A172 (cell line): ENCODE measurements around the gene MT1B. TPM values are rescaled to one million over a fixed set of nuclear protein-coding genes. Genes with fewer than 3 reads are reported as not detected.
"Not testable (repeated sequence)": the region's sequence is repeated elsewhere in the genome, so short reads cannot be mapped to it uniquely, and the experiment has no call there.

Experiments
- DNase-seq: peaks from one replicate; pipeline ENCODE4 v3.0.0-alpha.2; 2015; ENCODE audit warnings: low spot score
- total RNA-seq: library from RNA; depleted of rRNA; stranded (reverse); fragments of >200 nt; shearing (Covaris generic); gene quantifications from 2 replicates; pipeline ENCODE4 v1.2.3, GENCODE V29; 2014

MT1B gene
- total RNA-seq, 1 experiment from 2014 or later = not detected

DNA sequence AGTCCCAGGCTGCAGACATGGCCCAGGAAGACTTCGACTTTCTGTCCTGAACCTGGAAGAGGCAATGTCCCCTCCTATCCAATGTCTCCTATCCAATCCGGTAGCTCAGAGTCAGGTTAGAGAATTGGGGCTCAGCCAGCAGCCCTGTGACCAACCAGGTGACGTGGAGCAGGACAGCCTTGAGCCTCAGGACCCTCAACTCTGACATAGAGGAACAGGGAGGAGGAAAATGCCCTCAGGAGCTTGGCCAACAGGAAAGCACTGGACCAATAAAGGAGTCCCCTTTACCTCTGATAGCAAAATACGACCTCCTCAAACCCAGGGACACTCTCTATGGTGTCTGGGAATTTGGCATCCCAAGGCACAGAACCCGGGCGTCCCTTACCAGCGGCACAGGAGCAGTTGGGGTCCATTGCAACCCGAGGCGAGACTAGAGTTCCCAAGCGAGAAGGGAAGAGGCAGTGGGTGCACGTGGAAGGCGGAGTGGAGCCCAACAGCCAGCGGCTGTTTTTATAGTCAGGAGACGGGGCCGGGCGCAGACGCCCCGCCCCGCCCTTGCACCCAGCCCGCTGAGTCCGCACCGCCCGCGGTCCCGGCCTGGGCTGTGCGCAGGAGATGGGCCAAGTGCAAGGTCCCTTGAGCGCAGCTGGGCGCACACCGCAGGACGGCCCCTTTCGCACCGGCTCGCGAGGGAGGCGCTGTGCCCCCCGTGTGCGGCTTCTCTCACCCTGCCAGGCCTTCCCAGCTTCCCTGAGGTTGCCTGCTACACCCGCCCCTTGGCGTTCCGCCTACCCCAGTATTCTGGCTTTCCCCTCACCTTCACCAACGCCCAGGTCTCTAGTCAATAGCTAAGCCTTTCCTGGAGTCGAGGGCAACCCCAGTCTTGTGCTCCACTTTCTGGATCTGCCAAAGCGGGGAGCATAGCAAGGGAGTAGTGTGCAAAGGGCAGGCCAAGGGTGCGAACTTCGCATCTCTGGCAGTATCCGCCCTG is 16.2 kb downstream of the MT1B start, which contains the start of gene MT1G:
Gene MT1G, minus strand, starts transcription at position 485 of the 991 bp plus-strand sequence. Its CDS starts 72 bp downstream, at position 413.
- no peak for DNase-seq

DNA sequence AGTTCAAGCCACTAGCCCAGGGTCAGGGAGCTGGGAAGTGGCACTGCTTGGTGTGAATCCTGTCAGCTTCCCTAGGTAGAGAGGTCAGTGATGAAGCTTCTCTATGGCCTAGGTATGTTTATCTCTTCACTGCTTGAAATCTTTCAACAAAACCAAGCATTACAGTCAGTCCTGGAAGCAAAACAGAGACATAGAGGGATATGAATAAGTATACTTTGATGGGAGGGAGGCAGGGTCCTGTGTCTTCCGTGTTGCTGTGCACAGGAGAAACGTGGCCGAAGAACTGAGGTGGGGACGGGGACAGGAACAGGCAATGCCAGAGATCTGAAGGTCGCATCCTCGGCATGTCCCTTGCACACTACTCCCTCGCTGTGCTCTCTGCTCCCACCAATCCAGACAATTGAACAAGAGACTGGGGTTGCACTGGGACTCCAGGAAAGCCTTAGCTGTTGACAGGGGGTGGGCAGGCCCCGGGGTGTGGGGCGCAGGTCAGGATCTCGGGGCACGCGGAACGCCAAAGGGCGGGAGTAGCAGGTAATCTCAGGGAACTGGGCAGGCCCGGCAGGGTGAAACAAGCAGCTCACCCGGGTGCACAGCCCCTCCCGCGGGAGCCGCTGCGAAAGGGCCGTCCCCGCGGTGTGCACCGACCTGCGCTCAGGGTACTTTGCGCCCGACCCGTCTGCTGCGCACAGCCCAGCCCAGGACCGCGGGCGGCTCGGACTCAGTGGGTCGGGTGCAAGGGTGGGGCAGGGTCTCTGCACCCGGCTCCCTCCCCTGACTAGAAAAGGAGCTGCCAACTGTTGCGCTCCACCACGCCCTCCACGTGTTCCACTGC is 17.5 kb downstream of the MT1B start, which contains the start of gene MT1H:
Gene MT1H, plus strand, starts transcription at position 810 of the 835 bp plus-strand sequence. CDS start 71 bp downstream, outside the sequence.
- DNase-seq = no peak

DNA sequence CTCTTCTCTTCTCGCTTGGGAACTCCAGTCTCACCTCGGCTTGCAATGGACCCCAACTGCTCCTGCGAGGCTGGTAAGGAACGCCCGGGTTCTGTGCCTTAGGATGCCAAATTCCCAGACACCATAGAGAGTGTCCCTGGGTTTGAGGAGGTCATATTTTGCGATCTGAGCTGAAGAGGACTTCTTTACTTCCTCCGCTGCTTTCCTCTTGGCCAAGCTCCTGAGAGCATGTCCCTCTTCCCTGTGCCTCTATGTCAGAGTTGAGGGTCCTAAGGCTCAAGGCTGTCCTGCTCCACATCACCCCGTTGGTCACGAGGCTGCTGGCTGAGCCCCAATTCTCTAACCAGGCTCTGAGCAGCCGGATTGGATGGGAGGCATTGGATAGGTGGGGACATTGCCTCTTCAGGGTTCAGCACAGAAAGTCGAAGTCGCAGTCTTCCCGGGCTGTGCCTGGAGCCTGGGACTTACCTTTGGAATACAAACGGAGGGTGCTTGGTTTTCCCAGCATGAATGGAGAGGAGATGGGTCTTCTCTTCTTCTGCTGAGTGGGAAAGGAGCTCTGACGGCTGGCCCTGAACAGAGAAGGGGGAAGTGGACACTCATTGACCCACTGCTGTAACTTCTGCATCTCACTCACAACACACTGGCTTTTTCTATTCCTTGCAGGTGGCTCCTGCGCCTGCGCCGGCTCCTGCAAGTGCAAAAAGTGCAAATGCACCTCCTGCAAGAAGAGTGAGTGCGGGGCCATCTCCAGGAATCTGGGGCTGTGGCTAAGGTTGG is 18.3 kb downstream of the MT1B start:
- DNase-seq = no peak

DNA sequence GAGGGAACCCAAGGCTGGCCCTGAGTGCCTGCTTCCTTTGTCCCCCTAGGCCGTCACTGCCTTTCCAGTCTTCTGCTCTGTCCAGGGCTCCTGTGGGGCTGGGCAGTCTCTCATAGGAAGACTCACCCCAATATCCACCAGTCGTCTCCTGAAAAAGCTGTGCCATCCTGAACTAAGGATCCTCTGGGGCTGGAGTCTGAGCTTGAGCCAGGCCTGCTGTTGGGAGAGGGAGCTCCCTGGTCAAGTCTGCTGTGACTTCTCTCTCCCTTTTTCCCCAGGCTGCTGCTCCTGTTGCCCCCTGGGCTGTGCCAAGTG is 18.9 kb downstream of the MT1B start:
- DNase-seq = no peak

DNA sequence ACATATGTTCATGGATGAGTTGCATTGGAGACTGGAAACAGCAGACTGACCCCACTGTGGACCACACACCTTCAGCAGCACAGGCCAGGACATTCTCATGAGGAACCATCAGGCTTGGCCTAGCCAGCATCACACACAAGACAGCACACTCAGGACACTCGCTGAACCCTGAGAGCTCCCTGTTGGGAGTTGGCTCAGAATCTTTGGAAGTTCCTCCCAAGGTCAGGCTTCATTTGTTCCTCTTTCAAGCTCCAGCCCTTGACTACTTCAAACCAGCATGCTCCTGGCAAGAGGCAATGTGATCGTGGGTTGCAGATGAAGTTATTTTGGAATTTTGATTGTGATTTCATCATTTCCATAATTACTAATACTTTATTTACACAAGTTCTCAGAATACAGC is 20.0 kb downstream of the MT1B start:
- DNase-seq = not testable (repeated sequence)

DNA sequence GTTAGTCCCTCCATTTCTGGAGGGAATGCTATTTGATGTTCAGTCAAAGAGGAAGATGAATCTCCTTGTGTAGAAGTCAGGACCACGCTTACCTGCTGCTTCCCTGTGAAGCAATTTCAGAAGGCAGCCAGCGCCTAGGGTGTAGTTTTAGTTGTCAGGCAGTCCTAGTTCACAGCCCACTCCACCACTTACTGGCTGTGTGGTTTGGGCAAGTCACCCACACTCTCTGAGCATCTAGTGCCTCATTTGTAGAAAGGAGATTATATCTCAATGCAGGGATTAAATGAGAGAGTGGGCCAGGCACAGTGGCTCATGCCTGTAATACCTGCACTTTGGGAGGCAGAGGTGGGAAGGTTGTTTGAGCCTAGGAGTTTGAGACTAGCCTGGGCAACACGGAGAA is 20.5 kb downstream of the MT1B start:
- not testable (repeated sequence) for DNase-seq

DNA sequence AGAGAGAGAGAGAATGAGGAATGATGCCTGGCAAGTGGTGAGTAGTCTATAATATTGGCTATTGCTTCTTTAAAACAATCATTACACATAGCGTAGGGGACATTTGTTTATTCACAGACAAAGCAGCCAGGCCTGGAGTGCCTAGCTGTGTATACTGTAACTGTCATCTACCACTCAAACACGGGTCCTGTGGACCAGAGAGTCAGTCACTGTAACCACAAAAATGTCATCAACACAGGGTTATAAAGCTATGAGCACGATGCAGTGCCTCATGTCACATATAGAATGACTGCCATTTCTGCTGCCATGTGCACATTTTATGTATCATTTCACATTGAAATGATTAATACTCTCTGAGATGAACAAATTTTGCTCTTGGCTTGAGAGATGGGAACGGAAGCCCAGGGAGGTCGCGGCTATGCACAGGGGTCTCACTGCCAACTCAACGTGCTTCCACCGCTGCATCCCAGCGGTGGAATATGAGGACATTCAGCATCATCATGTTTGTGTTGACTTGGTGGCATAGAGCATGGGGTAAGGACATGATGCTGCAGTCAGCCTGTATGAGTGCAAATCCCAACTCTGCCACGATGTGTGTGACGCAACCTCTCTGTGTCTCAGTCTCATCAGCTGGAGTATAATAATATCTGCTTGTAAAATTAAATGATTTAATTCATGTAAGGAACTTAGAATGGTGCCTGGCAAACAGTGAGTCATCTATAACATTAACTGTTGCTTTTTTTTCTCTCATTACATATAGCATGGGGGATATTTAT is 21.3 kb downstream of the MT1B start:
- DNase-seq = no peak

DNA sequence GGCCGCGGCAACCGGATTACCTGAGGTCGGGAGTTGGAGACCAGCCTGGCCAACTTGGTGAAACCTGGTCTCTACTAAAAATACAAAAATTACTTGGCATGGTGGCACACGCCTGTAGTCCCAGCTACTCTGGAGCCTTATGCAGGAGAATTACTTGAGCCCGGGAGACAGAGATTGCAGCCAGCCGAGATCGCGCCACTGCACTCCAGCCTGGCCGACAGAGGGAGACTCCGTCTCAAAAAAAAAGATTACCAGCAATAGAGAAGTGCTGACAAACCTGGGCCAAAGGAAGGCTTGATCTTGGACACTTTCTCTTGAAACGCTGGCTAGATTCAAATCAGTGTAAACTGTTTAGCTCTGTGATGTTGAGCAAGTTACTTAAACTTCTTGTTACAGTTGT is 22.2 kb downstream of the MT1B start:
- no peak for DNase-seq

DNA sequence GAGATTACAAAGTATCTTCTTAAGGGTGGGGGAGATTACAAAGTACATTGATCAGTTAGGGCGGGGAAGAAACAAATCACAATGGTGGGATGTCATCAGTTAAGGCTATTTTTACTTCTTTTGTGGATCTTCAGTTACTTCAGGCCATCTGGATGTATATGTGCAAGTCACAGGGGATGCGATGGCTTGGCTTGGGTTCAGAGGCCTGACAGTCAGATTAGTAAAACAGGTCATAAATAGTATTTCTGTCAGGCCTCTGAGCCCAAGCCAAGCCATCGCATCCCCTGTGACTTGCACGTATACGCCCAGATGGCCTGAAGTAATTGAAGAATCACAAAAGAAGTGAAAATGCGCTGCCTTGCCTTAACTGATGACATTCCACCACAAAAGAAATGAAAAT is 22.9 kb downstream of the MT1B start:
- DNase-seq = not testable (repeated sequence)

DNA sequence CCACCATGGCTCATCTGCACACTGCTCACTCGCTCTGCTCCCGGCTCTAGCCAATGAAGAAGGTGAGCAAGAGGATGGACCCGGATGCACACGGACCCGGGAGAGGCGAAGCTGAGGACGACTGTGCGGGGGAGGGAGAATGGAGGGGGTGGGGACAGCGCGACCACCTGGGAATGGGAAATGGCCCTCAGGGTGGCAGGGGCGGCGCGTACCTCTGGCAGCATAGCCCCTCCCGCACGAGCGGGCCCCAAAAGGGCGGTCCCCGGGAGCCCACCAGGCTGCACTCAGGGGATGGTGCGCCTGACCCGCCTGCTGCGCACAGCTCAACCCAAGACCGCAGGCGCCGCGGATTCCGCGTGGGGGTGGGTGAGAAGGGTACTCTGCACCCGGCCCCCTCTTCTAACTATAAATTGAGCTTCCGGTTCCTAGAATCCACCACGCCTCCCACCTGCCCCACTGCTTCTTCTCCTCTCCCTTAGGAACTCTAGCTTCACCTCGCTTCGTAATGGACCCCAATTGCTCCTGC is 24.1 kb downstream of the MT1B start:
- no peak for DNase-seq

DNA sequence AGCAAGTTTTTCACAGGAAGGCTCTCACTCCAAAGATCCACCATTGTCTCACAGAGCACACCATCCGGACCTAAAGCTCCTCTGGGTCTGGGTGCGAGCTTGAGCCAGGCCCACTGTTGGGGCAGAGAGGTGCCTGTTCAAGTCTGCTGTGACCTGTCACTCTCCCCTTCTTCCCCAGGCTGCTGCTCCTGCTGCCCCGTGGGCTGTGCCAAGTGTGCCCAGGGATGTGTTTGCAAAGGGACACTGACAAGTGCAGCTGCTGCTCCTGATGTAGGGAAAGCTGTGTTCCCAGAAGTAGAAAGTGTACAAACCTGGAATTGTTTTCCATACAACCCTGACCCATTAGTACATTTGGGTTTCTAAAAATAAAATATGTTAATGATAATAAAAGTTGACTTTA is 25.8 kb downstream of the MT1B start:
- DNase-seq = no peak

DNA sequence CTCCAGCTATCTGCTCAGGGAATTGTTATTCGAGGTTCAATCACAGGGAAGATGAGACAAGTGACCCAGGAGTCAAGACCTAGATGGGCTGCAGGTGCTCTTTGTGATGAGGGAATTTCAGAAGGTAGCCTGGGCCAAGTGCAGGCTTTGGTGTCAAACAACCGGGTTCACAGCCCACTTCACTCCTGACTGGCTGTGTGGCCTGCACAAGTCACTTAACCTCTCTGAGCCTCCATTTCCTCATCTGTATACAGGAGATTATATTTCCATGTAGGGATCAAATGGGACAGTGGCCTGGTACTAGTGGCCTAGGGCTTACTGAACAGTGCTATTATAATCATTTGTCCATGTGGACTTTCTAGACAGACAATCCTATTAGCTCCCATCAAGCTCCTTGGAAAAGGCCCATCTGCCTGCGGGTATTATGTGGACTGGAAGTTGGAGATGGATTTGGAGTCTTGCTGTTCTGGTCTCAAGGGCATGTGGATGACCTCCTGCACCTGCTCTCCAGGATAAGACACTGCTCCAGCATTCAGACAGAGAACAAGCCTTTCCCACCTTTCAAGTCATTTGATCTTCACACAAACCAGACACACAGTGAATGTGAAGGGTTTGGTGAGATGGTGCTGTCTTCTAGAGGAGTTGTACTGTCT is 27.5 kb downstream of the MT1B start:
- DNase-seq = no peak

DNA sequence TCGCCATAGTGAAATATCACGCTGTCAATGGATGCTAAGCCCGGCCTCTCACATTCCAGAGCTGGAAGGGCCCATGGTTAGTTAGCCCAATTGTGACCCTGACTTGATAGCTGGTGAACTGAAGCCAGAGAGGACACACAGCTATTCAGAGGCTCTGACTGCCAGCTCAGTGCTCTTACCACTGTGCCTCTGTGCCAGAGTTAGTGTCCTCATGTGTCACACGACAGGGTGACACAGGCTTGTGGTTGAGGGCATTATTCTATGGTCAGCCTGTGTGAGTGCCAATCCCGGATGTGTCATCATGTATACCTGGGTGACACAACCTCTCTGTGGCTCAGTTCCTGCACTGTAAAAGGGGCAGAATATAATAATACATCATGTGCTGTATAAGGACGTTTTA is 28.1 kb downstream of the MT1B start:
- DNase-seq = peak; percentile 41

DNA sequence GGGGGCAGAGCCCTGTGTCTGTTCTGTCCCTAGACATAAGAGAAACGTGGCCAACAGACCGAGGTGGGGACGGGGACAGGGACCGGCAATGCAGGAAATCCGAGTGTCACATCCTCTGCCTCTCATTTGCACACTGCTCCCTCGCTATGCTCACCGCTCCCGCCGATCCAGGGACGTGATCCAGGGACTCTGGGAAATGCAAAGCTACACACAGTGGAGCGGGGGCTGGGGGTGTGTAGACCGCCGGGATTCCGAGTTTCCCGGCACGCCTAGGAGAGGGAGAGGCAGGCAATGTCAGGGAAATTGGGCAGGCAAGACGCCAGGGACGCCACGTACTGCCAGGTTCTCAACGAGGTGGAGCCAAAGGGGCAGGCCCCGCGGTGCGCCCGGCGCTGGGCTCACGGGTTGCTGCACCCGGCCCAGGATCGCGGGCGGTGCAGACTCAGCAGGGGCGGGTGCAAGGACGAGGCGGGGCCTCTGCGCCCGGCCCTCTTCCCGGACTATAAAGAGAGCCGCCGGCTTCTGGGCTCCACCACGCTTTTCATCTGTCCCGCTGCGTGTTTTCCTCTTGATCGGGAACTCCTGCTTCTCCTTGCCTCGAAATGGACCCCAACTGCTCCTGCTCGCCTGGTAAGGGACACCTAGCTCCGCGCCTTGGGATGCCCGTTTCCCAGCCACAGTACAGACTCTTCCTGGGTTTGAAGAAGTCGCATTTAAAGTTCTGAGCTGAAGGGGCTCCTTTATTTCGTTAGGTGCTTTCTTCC is 30.4 kb downstream of the MT1B start, which contains the start of gene MT1X:
Gene MT1X, plus strand, starts transcription at position 532 of the 764 bp plus-strand sequence. Its CDS starts 71 bp downstream, at position 603.
- peak; percentile 83 for DNase-seq

DNA sequence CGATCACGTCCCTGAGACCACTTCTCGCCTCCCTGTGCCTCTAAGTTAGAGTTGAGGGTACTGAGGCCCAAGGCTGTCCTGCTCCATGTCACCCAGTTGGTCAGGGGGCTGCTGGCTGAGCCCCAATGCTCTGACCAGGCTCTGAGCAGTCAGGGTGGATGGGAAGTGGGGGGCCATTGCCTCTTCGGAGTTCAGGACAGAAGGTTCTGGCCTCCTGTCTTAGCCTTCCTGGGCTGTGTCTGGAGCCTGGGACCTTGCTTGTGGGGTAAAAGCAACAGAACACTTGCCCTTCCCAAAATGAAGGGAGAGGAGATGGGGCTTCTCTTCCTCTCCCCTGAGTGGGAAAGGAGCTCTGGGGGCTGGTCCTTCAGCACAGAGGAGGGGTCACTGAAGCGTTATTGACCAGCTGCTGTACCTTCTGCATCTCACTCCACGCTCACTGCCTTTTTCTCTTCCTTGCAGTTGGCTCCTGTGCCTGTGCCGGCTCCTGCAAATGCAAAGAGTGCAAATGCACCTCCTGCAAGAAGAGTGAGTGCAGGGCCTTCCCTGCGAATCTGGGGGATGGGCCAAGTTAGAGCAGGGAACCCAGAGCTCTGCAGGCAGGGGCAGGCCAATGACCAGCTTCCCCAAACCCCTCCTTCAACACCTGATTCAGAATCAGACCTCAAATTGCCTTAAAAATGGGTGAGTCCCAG is 31.2 kb downstream of the MT1B start:
- DNase-seq = no peak

DNA sequence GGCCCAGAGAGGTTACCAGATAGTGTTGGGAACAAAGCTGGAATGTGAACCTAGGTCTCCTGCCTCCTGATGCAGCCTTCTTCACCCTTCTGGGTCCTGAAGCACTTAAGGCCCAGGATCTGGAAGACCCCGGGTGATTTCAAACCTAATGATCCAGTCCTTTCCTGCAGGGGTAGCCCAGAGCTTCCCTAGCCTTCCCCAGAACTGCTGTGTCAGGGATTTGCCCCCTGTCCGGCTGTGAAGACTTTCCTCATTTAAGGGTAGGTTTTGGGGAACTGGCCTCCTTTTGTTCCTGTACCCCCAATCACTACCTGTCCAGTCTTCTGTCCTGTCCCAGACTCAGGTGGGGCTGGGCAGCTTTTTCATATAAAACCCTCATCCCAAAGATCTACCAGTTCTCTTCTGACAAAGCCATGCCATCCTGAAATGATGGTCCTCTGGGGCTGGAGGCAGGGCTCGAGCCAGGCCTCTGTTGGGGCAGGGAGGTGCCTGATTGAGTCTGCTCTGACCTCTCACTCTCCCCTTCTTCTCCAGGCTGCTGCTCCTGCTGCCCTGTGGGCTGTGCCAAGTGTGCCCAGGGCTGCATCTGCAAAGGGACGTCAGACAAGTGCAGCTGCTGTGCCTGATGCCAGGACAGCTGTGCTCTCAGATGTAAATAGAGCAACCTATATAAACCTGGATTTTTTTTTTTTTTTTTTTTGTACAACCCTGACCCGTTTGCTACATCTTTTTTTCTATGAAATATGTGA is 31.9 kb downstream of the MT1B start:
- no peak for DNase-seq

DNA sequence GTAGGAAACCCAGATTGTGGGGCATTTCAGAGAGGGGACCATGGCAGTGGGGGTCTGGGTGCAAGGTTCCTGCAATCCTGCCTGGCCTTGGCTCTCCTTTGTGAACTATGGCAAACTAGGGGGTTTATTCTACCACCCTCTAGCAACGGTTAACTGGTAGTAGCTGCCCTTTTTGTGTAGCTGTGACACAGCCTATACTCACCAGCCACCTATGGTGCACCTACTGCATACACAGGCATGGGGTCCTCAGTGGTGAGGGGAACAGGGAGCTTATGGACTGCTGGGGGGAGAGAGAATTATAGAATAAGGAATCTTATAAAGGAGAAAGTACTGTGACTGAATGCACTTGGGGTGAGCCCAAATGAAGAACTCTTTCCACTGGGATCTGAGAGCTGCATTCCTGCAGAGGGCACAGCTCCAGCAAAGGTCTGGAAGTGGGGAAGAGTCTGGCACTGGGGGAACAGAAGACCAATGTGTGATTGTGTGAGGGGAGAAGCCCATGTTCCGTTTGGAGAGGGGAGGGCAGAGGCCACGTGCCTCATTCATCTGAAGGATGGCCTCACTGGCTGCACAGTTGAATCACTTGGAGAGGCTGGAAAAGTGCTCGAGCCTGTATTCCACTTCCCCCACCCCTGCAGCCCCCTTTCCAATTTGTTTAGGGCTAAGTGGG is 32.7 kb downstream of the MT1B start:
- no peak for DNase-seq
